LoVo (cell line): Measurements from ENCODE around the gene MRPS24.
"Not testable (repeated sequence)": the region's sequence is repeated elsewhere in the genome, so short reads cannot be mapped to it uniquely, and the experiment has no call there.

Source experiments
- DNase-seq: peaks from one replicate; pipeline ENCODE4 v3.0.0-alpha.2; 2016; ENCODE audit warnings: low spot score

MRPS24 gene

GRCh38 chr7:43869006-43869866 lies at the start of gene MRPS24:
Gene MRPS24 (minus strand): TSS chr7:43869517. CDS start chr7:43869495, 22 bp downstream.
- peak; percentile 100 for DNase-seq

GRCh38 chr7:43915907-43916306 lies 46.6 kb upstream of the MRPS24 start:
- DNase-seq = no peak

GRCh38 chr7:43914795-43915194 lies 45.5 kb upstream of the MRPS24 start:
- no peak for DNase-seq

- DNase-seq = peak; percentile 52
Observed at GRCh38 chr7:43906331-43907010, 37.2 kb upstream of the MRPS24 start, which contains the start of gene URGCP. Gene URGCP (minus strand): TSS chr7:43906596. CDS start chr7:43906575, 21 bp downstream.

GRCh38 chr7:43905956-43906330 lies 36.6 kb upstream of the MRPS24 start:
- peak; percentile 33 for DNase-seq

GRCh38 chr7:43905209-43905946 lies 36.1 kb upstream of the MRPS24 start:
- peak; percentile 91 for DNase-seq

GRCh38 chr7:43904533-43905208 lies 35.4 kb upstream of the MRPS24 start:
- no peak for DNase-seq

- no peak for DNase-seq
Observed at GRCh38 chr7:43902542-43903054, 33.3 kb upstream of the MRPS24 start.

GRCh38 chr7:43898571-43898970 lies 29.3 kb upstream of the MRPS24 start:
- not testable (repeated sequence) for DNase-seq

- no peak for DNase-seq
Observed at GRCh38 chr7:43895847-43896415, 26.6 kb upstream of the MRPS24 start.

GRCh38 chr7:43891069-43891955 lies 22.0 kb upstream of the MRPS24 start:
- no peak for DNase-seq

GRCh38 chr7:43890468-43890867 lies 21.2 kb upstream of the MRPS24 start:
- DNase-seq = no peak

GRCh38 chr7:43888993-43889945 lies 20.0 kb upstream of the MRPS24 start:
- no peak for DNase-seq

- no peak for DNase-seq
Observed at GRCh38 chr7:43884617-43885016, 15.3 kb upstream of the MRPS24 start.

- DNase-seq = no peak
Observed at GRCh38 chr7:43884209-43884608, 14.9 kb upstream of the MRPS24 start.

- no peak for DNase-seq
Observed at GRCh38 chr7:43880596-43880995, 11.3 kb upstream of the MRPS24 start.

- no peak for DNase-seq
Observed at GRCh38 chr7:43879477-43879876, 10.2 kb upstream of the MRPS24 start.

GRCh38 chr7:43878867-43879266 lies 9.6 kb upstream of the MRPS24 start:
- no peak for DNase-seq
